ENCODE data around the gene TOMM7.

DNA sequence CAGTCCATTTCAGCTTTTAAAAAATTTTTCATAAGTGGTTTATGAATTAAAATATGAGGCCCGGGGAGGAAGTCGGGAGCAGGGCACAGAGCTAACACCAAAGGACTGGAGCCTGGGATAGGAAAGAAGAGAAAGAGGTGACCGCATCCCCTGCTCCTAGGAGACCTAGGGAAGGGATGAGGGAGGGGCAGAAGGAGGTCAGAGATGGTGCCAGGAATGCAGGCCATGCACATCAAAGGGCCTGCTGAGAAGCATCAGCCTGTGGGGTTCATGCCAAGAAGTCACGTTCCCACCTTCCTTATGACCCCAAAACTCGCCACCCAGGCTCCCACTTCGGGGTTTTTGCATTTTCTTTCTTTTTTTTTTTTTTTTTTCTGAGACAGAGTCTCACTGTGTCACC is 14.7 kb upstream of the TOMM7 start:
- no peak for TF ChIP-seq POLR2AphosphoS5 (IDR thresholded peaks at IDR 0.05; ENCODE audit: low read depth, low read length)
- TF ChIP-seq, protein P1, sequence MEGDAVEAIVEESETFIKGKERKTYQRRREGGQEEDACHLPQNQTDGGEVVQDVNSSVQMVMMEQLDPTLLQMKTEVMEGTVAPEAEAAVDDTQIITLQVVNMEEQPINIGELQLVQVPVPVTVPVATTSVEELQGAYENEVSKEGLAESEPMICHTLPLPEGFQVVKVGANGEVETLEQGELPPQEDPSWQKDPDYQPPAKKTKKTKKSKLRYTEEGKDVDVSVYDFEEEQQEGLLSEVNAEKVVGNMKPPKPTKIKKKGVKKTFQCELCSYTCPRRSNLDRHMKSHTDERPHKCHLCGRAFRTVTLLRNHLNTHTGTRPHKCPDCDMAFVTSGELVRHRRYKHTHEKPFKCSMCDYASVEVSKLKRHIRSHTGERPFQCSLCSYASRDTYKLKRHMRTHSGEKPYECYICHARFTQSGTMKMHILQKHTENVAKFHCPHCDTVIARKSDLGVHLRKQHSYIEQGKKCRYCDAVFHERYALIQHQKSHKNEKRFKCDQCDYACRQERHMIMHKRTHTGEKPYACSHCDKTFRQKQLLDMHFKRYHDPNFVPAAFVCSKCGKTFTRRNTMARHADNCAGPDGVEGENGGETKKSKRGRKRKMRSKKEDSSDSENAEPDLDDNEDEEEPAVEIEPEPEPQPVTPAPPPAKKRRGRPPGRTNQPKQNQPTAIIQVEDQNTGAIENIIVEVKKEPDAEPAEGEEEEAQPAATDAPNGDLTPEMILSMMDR (IDR thresholded peaks at IDR 0.05), result no peak

Measured in Panc1 (cell line).